IMR-90 (cell line): ENCODE data around the gene KIF1B. TPM values are rescaled to one million over a fixed set of nuclear protein-coding genes. Genes with fewer than 3 reads are reported as not detected.

ENCODE experiments used
- ATAC-seq: fragments of 200-7000 bp; cut with Tn5 transposase; 2 replicates; pipeline ENCODE4 v1.9.1; 2020; ENCODE audit warnings: low read depth, mild to moderate bottlenecking, moderate library complexity
- BruUV-seq: library from RNA; stranded (reverse); fragments of 400-500 nt; replicated peaks from 2 replicates; lab custom pipeline; 2021; lab: Mats Ljungman, UMichigan
- CTCF ChIA-PET: fragments of 300-600 bp; formaldehyde crosslinking; extraction: SDS; loops from one replicate; lab custom pipeline; 2021; ENCODE audit warnings: antibody characterized with exemption; lab: Yijun Ruan, JAX
- POLR2A ChIA-PET: fragments of 300-600 bp; sonication (Branson Sonifier 250); formaldehyde crosslinking; loops from one replicate; lab custom pipeline; 2022; ENCODE audit warnings: antibody characterized with exemption; ENCODE audit not compliant: unreplicated experiment; lab: Charles Lee
- DNase-seq: peaks from one replicate; pipeline ENCODE4 v3.0.0; 2013
- H2AFZ ChIP-seq: replicated peaks from 2 replicates; pipeline ENCODE3; 2013; ENCODE audit warnings: low read length, mild to moderate bottlenecking; ENCODE audit not compliant: poor library complexity
- H2AK5ac ChIP-seq: 2 replicates; pipeline ENCODE4 v1.6.1; 2013; ENCODE audit warnings: low read depth, low read length, inconsistent platforms
- H2AK9ac ChIP-seq: replicated peaks from 2 replicates; pipeline ENCODE3; 2013; ENCODE audit warnings: mild to moderate bottlenecking, low read depth, low read length, moderate library complexity; ENCODE audit not compliant: poor library complexity
- H2BK120ac ChIP-seq: 2 replicates; pipeline ENCODE4 v1.6.1; 2013; ENCODE audit warnings: low read depth, low read length, inconsistent platforms
- H2BK15ac ChIP-seq: 3 replicates; pipeline ENCODE4 v1.6.1; 2013; ENCODE audit warnings: low read depth, low read length, inconsistent platforms
- H2BK20ac ChIP-seq: 2 replicates; pipeline ENCODE4 v1.6.1; 2013; ENCODE audit warnings: low read depth, mild to moderate bottlenecking, inconsistent platforms, low read length, moderate library complexity
- H2BK5ac ChIP-seq: 2 replicates; pipeline ENCODE4 v1.6.1; 2013; ENCODE audit warnings: mild to moderate bottlenecking, low read depth, low read length, inconsistent platforms; ENCODE audit not compliant: poor library complexity, severe bottlenecking
- H3K14ac ChIP-seq: replicated peaks from 2 replicates; pipeline ENCODE4 v1.6.1; 2013; ENCODE audit warnings: low read depth, low read length, inconsistent platforms
- H3K18ac ChIP-seq: 2 replicates; pipeline ENCODE4 v1.6.1; 2013; ENCODE audit warnings: low read depth, low read length, control low read depth
- H3K23ac ChIP-seq: 2 replicates; pipeline ENCODE4 v1.6.1; 2013; ENCODE audit warnings: low read depth, low read length, inconsistent platforms
- H3K27ac ChIP-seq: 2 replicates; pipeline ENCODE4 v1.5.1; 2013; ENCODE audit warnings: mild to moderate bottlenecking, control low read depth, low read length; ENCODE audit not compliant: insufficient read depth
- H3K27me3 ChIP-seq: 2 replicates; pipeline ENCODE4 v1.6.1; 2013; ENCODE audit warnings: low read length; ENCODE audit not compliant: control insufficient read depth, insufficient read depth
- H3K36me3 ChIP-seq: 2 replicates; pipeline ENCODE4 v1.6.1; 2013; ENCODE audit warnings: low read length, mixed read lengths; ENCODE audit not compliant: control insufficient read depth, insufficient read depth
- H3K4ac ChIP-seq: 2 replicates; pipeline ENCODE4 v1.6.1; 2013; ENCODE audit warnings: low read depth, low read length, inconsistent platforms
- H3K4me1 ChIP-seq: 2 replicates; pipeline ENCODE4 v1.6.1; 2013; ENCODE audit warnings: low read length, mixed read lengths; ENCODE audit not compliant: control insufficient read depth, insufficient read depth
- H3K4me2 ChIP-seq: 2 replicates; pipeline ENCODE4 v1.6.1; 2013; ENCODE audit warnings: low read depth, mild to moderate bottlenecking, control low read depth, low read length, moderate library complexity
- H3K4me3 ChIP-seq: 2 replicates; pipeline ENCODE4 v1.5.1; 2013; ENCODE audit warnings: low read depth, mild to moderate bottlenecking, control low read depth, low read length, moderate library complexity; ENCODE audit not compliant: insufficient read depth
- H3K56ac ChIP-seq: 2 replicates; pipeline ENCODE4 v1.6.1; 2013; ENCODE audit warnings: low read length, inconsistent platforms; ENCODE audit not compliant: insufficient read depth; ENCODE audit errors: extremely low read depth
- H3K79me1 ChIP-seq, 2 experiments: 2 replicates each; pipeline ENCODE4 v1.6.1; 2013; ENCODE audit warnings: low read length in 2 of 2, inconsistent platforms in 1 of 2, low read depth in 1 of 2
- H3K9ac ChIP-seq: 2 replicates; pipeline ENCODE4 v1.6.1; 2013; ENCODE audit warnings: low read depth, low read length, control low read depth
- H3K9me1 ChIP-seq: 2 replicates; pipeline ENCODE4 v1.6.1; 2013; ENCODE audit warnings: low read length, inconsistent platforms; ENCODE audit not compliant: insufficient read depth
- H3K9me3 ChIP-seq: 2 replicates; pipeline ENCODE4 v1.6.1; 2013; ENCODE audit warnings: low read length; ENCODE audit not compliant: control insufficient read depth, insufficient read depth
- H4K20me1 ChIP-seq: 2 replicates; pipeline ENCODE4 v1.6.1; 2013; ENCODE audit warnings: low read length, inconsistent platforms; ENCODE audit not compliant: insufficient read depth
- H4K5ac ChIP-seq: 2 replicates; pipeline ENCODE4 v1.6.1; 2013; ENCODE audit warnings: mild to moderate bottlenecking, low read depth, low read length, control low read depth
- H4K8ac ChIP-seq, 2 experiments: 2 replicates each; pipeline ENCODE4 v1.6.1; 2013; ENCODE audit warnings: low read depth in 2 of 2, low read length in 2 of 2, control low read depth in 1 of 2, inconsistent platforms in 1 of 2
- H4K91ac ChIP-seq: 2 replicates; pipeline ENCODE4 v1.6.1; 2013; ENCODE audit warnings: low read depth, low read length, inconsistent platforms; ENCODE audit not compliant: insufficient read depth
- BHLHE40 ChIP-seq: fragments of 150-350 bp; IDR thresholded peaks from 2 replicates; pipeline ENCODE4 v1.6.1; 2016; ENCODE audit warnings: mild to moderate bottlenecking, low read depth, low read length
- ELK1 ChIP-seq: fragments of 150-350 bp; IDR thresholded peaks from 2 replicates; pipeline ENCODE4 v1.6.1; 2016; ENCODE audit warnings: low read depth, mild to moderate bottlenecking, low read length, moderate library complexity, borderline replicate concordance
- MAFK ChIP-seq: IDR thresholded peaks from 2 replicates; pipeline ENCODE4 v1.6.1; 2012; ENCODE audit warnings: low read depth, low read length, improper control_type of control experiment
- MAZ ChIP-seq: IDR thresholded peaks from 2 replicates; pipeline ENCODE4 v1.6.1; 2012; ENCODE audit warnings: low read depth, mild to moderate bottlenecking, low read length, improper control_type of control experiment, moderate library complexity, borderline replicate concordance
- MXI1 ChIP-seq: IDR thresholded peaks from 2 replicates; pipeline ENCODE4 v1.6.1; 2012; ENCODE audit warnings: low read depth, mild to moderate bottlenecking, low read length, moderate library complexity, borderline replicate concordance
- NFE2L2 ChIP-seq: fragments of 150-350 bp; IDR thresholded peaks from 2 replicates; pipeline ENCODE4 v1.6.1; 2016; ENCODE audit warnings: low read depth, mild to moderate bottlenecking, low read length
- POLR2A ChIP-seq: IDR thresholded peaks from 2 replicates; pipeline ENCODE4 v1.6.1; 2012; ENCODE audit warnings: mild to moderate bottlenecking, low read depth, low read length
- RAD21 ChIP-seq: IDR thresholded peaks from 2 replicates; pipeline ENCODE4 v1.6.1; 2012; ENCODE audit warnings: low read length, improper control_type of control experiment
- RCOR1 ChIP-seq: IDR thresholded peaks from 2 replicates; pipeline ENCODE4 v1.6.1; 2012; ENCODE audit warnings: mild to moderate bottlenecking, low read length, improper control_type of control experiment; ENCODE audit not compliant: insufficient replicate concordance
- RFX5 ChIP-seq: IDR thresholded peaks from 2 replicates; pipeline ENCODE4 v1.8.0; 2012; ENCODE audit warnings: low read depth, mild to moderate bottlenecking, low read length, moderate library complexity
- SMC3 ChIP-seq: fragments of 150-350 bp; IDR thresholded peaks from 2 replicates; pipeline ENCODE4 v1.6.1; 2016; ENCODE audit warnings: low read depth, mild to moderate bottlenecking, antibody characterized with exemption, low read length, moderate library complexity
- USF2 ChIP-seq: fragments of 150-350 bp; IDR thresholded peaks from 2 replicates; pipeline ENCODE4 v1.6.1; 2017; ENCODE audit warnings: mild to moderate bottlenecking, antibody characterized with exemption, low read length, low read depth
- WGBS, 2 experiments: methylation state at CpG; one replicate each; pipeline versions ENCODE4 v1.1.5 to v1.1.7; 2013; ENCODE audit warnings: missing lambda C conversion rate in 2 of 2; ENCODE audit not compliant: insufficient read length in 1 of 2; ENCODE audit errors: extremely low coverage in 2 of 2; 5-methylcytosine and 5-hydroxymethylcytosine counted together
- dilution Hi-C: fragments of 300-500 bp; cut with HindIII; formaldehyde crosslinking; loops from one replicate; pipeline ENCODE4 v1.14.3; 2018; ENCODE audit warnings: low sequenced_read_pairs; ENCODE audit not compliant: unreplicated experiment
- in situ Hi-C: fragments of 300-500 bp; cut with MboI; formaldehyde crosslinking; loops from 3 replicates; pipeline ENCODE4 v1.14.3; 2019; ENCODE audit warnings: low sequenced_read_pairs, inconsistent platforms, mixed read lengths
- intact Hi-C: fragments of 100-400 bp; cut with micrococcal nuclease; formaldehyde crosslinking; loops from 2 replicates; pipeline ENCODE4 v1.10.0; 2022
- polyA plus RNA-seq, 3 experiments: library from polyadenylated mRNA; depleted of rRNA; stranded (reverse); fragments of >200 nt; gene quantifications; 2 replicates each; pipeline ENCODE4 v1.2.3, GENCODE V29; 2012; ENCODE audit warnings: low replicate concordance in 1 of 3
- total RNA-seq: library from RNA; depleted of rRNA; stranded (reverse); fragments of >200 nt; gene quantifications from 2 replicates; pipeline ENCODE4 v1.2.3, GENCODE V29; 2012

The KIF1B gene
- total and polyA plus RNA-seq, 2 of the 4 experiments (the other 2 are of a cell fraction), result 13.0 to 21.1 TPM

GRCh38 chr1:10319750-10320149, 109.4 kb downstream of the KIF1B start:
- H3K18ac ChIP-seq, result no peak overlapping the region
- H3K27ac ChIP-seq, result no peak overlapping the region
- no peak overlapping the region for H3K14ac ChIP-seq
- WGBS, 2 experiments, result no CpG with 5 or more reads among the region's 1 CpG
- no peaks in the 10 kb centered on the region for H3K9me3 ChIP-seq
- H2AFZ ChIP-seq, result no peak overlapping the region
- DNase-seq (no peak), ATAC-seq (no peak)
- peaks cover 3% of the 10 kb centered on the region for H3K36me3 ChIP-seq
- BruUV-seq, result no TSS peak
- dilution Hi-C loops (no loop called here), in situ Hi-C loops (no loop called here), intact Hi-C loops (no loop called here)
- no peak overlapping the region for H2AK9ac ChIP-seq
- H2BK120ac ChIP-seq, result no peak overlapping the region
- no peak overlapping the region for H2BK20ac ChIP-seq
- H3K27me3 ChIP-seq, result no peaks in the 10 kb centered on the region
- no peak overlapping the region for H3K4ac ChIP-seq
- no peak overlapping the region for H3K4me3 ChIP-seq
- no peak overlapping the region for H4K91ac ChIP-seq
- no peak overlapping the region for H3K9ac ChIP-seq
- no peak overlapping the region for H4K5ac ChIP-seq
- H3K23ac ChIP-seq, result no peak overlapping the region
- no peak overlapping the region for H2BK15ac ChIP-seq
- no peak overlapping the region for H3K56ac ChIP-seq
- ChIA-PET POLR2A (no interaction called here), CTCF (no interaction called here)
- no peaks in the 10 kb centered on the region for H4K20me1 ChIP-seq
- TF ChIP-seq SMC3, result no peak
- TF ChIP-seq NFE2L2, result no peak
- no peak for TF ChIP-seq RFX5
- TF ChIP-seq RAD21, result no peak
- TF ChIP-seq MAZ, result no peak
- TF ChIP-seq MAFK, result no peak
- TF ChIP-seq RCOR1, result no peak
- no peak for TF ChIP-seq BHLHE40
- no peak for TF ChIP-seq ELK1
- no peak for TF ChIP-seq MXI1
- TF ChIP-seq POLR2A, result no peak
- no peak for TF ChIP-seq USF2
- no peak overlapping the region for H3K4me2 ChIP-seq
- no peaks in the 10 kb centered on the region for H3K4me1 ChIP-seq
- H3K79me1 ChIP-seq, result no peaks in the 10 kb centered on the region
- H3K9me1 ChIP-seq, result peaks cover 3% of the 10 kb centered on the region; the same call in 1 of the 2 replicates
- no peak overlapping the region for H2BK5ac ChIP-seq
- no peak overlapping the region for H2AK5ac ChIP-seq
- no peak overlapping the region for H4K8ac ChIP-seq
